ENCODE measurements around the gene MAPKBP1. TPM values are rescaled to one million over a fixed set of nuclear protein-coding genes. Genes with fewer than 3 reads are reported as not detected.

MAPKBP1 gene
- total and polyA plus RNA-seq, 12 donors, result 3.4 to 27.2 (median 13.3) TPM

DNA sequence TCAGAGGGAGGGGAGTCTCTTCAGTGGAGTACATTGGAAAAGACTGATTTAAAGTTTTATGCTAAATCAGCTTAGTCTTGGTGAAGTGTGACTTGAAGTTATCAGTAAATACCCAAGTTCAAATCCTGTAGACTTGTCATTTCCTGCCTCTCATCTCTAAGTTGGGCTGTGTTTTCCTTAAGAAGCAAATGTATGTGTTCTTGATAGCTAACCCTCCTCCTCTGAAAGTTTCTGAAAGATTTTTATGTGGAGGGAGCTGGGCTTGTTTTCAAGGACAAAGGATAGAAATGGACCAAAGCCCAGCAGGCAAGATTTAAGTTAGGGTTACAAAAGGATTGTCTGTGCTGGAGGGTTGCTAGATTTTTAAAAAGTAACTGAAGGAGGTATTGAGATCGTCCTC is 4.2 kb downstream of the MAPKBP1 start:
- intact Hi-C loops (cut with DNase I), result loop anchor here in 1 of 10 donors (10.0 kb wide), 2 partner anchors 116 to 196 kb away; partner anchors contain the start of genes EHD4 and SPTBN5
- H3K9me3 ChIP-seq, result no peaks in the 10 kb centered on the region
- H3K36me3 ChIP-seq, result peaks cover 0 to 3% (median 0%) of the 10 kb centered on the region in 9 donors
- no peak overlapping the region for H3K27ac ChIP-seq
- peaks cover 10 to 67% (median 50%) of the 10 kb centered on the region in 9 donors for H3K4me1 ChIP-seq
- TF ChIP-seq, protein P1, sequence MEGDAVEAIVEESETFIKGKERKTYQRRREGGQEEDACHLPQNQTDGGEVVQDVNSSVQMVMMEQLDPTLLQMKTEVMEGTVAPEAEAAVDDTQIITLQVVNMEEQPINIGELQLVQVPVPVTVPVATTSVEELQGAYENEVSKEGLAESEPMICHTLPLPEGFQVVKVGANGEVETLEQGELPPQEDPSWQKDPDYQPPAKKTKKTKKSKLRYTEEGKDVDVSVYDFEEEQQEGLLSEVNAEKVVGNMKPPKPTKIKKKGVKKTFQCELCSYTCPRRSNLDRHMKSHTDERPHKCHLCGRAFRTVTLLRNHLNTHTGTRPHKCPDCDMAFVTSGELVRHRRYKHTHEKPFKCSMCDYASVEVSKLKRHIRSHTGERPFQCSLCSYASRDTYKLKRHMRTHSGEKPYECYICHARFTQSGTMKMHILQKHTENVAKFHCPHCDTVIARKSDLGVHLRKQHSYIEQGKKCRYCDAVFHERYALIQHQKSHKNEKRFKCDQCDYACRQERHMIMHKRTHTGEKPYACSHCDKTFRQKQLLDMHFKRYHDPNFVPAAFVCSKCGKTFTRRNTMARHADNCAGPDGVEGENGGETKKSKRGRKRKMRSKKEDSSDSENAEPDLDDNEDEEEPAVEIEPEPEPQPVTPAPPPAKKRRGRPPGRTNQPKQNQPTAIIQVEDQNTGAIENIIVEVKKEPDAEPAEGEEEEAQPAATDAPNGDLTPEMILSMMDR (IDR thresholded peaks at IDR 0.05), result no peak
- DNase-seq, result no peak
- WGBS, 2 donors, result 85 to 91% methylated on average over 1 of the region's 1 CpG
- H3K4me3 ChIP-seq, result no peak overlapping the region
- H3K27me3 ChIP-seq, result no peaks in the 10 kb centered on the region
- no peak for ATAC-seq

DNA sequence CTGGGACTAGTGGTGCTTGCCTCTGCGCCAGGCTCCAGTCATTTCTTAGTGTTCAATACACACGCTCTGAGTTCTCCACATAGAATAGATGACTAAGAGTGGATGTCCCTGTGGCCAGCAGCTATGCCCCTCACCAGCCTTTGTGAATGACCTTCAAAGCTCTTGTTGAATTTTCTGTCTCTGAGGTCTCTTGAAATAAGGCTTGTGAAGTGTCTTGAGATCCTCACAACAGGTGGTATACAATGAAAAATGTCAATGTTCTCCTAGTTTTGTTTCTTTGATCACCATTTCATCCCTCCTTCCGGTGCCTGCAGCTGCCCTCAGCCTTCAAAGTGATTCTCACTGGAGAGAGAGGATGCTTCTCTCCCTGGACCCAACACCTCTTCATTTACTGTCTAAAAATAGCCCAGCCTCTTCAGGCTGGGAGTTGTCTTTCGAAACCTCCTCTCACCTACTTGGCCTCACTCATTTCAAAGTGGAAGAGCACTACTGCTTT is 5.4 kb downstream of the MAPKBP1 start:
- H3K9me3 ChIP-seq, result no peaks in the 10 kb centered on the region
- H3K27me3 ChIP-seq, result no peaks in the 10 kb centered on the region
- TF ChIP-seq, protein P1 (IDR thresholded peaks at IDR 0.05), result no peak
- H3K4me1 ChIP-seq, result peaks cover 6 to 63% (median 46%) of the 10 kb centered on the region in 9 donors
- peak in 5 of 8 donors; percentile 40 to 78 (median 77) for ATAC-seq
- intact Hi-C loops (cut with DNase I), result loop anchor here in 1 of 10 donors (10.0 kb wide), 2 partner anchors 115 to 195 kb away; partner anchors contain the start of genes EHD4 and SPTBN5
- WGBS, 2 donors, result 64 to 67% methylated on average over 4 of the region's 4 CpGs
- no peak for DNase-seq
- peak overlapping the region in 5 of 10 donors; percentile 2 to 45 (median 27) for H3K27ac ChIP-seq
- no peak overlapping the region for H3K4me3 ChIP-seq
- H3K36me3 ChIP-seq, result peaks cover 0 to 3% (median 0%) of the 10 kb centered on the region in 9 donors

DNA sequence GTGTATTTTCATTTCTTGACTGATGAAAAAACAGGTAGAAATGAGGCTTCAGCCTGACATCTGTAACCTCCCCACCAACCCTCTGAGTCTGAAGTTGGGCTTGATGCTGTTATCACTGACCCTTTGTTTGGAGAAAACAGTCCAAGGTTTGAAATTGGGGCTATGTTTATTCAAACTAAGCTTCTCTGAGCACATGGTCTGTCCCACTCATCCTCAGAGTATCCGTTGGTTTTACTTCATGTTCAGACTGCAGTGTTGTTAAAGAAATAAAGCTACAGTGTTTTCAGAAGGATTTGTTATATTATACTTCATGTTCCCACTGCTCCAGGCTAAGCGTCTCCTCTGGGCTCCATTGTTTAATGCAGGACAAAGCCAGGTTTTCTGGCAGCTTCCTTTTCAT is 6.0 kb downstream of the MAPKBP1 start:
- H3K9me3 ChIP-seq, result no peaks in the 10 kb centered on the region

DNA sequence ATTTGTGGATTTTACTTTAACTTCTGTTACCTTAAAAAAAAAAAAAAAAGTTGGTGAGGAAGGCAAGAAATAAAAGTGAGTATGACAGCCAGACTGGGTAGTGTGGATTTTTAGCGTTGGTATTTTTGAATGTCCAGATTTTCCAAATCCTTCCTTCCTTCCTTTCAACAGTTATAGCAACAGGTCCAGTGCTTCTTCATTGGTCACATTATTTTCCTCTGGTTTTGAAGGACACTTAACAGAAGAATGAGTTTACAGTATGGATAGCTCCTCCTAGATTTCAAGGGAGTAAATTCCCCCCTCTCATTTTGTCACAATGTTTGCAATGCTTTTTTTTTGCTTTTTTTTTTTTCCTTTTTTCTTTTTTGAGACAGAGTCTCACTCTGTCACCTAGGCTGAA is 6.4 kb downstream of the MAPKBP1 start:
- Histone ChIP-seq H3K27me3 (no peaks in the 10 kb centered on the region), H3K4me1 (peaks cover 0 to 52% (median 38%) of the 10 kb centered on the region in 9 donors), H3K36me3 (peaks cover 0 to 3% (median 0%) of the 10 kb centered on the region in 9 donors), H3K27ac (peak overlapping the region in 2 of 10 donors; percentile 2 to 45), H3K9me3 (no peaks in the 10 kb centered on the region), H3K4me3 (no peak overlapping the region)
- no peak for DNase-seq
- WGBS, 2 donors, result 47 to 66% methylated on average over 1 of the region's 1 CpG
- intact Hi-C loops (cut with DNase I), result no loop called here
- no peak for ATAC-seq
- TF ChIP-seq, protein P1 (IDR thresholded peaks at IDR 0.05), result no peak

More for the DNA sequence above, 6.0 kb downstream of the MAPKBP1 start:
- H3K36me3 ChIP-seq, result peaks cover 0 to 3% (median 0%) of the 10 kb centered on the region in 9 donors
- no peaks in the 10 kb centered on the region for H3K27me3 ChIP-seq
- peak overlapping the region in 5 of 10 donors; percentile 2 to 45 (median 27) for H3K27ac ChIP-seq
- ATAC-seq, result peak in 1 of 8 donors; percentile 14
- peaks cover 5 to 57% (median 43%) of the 10 kb centered on the region in 9 donors for H3K4me1 ChIP-seq
- TF ChIP-seq, protein P1 (IDR thresholded peaks at IDR 0.05), result no peak
- intact Hi-C loops (cut with DNase I), result no loop called here
- no peak overlapping the region for H3K4me3 ChIP-seq
- no peak for DNase-seq
- WGBS, 2 donors, result 49 to 51% methylated on average over 2 of the region's 2 CpGs

Data from heart right ventricle (tissue), 16 donors.